GM18517 (cell line): ENCODE measurements around the gene PRSS57.
A peak's percentile ranks its signal among the peaks of the same experiment; 100 is the strongest.
"Not testable (repeated sequence)": the region's sequence is repeated elsewhere in the genome, so short reads cannot be mapped to it uniquely, and the experiment has no call there.

ENCODE experiments used
- ATAC-seq: cut with Tn5 transposase; IDR thresholded peaks from one replicate; pipeline ENCODE4 v1.9.1; 2021; ENCODE audit warnings: mild to moderate bottlenecking, moderate library complexity; ENCODE audit not compliant: unreplicated experiment

Gene PRSS57

DNA sequence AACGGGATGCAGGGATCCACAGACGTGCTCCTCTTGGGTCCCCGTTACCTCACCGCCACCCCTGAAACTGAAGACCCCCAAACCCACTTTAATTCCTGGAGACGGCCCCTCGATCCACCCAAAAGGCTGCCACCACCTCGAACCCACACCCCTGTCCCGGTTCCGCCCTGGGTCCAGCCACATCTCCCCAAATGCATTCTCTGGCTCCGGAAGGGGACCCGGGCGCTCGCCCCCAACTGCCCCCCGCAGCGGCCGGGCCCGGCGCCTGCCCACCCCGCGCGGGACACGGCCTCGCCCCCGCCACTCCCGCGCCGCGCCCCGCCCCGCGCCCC lies 19.3 kb downstream of the PRSS57 start:
- ATAC-seq: no peak

GRCh38 chr19:674282-675151 lies 20.7 kb downstream of the PRSS57 start:
- ATAC-seq: no peak

DNA sequence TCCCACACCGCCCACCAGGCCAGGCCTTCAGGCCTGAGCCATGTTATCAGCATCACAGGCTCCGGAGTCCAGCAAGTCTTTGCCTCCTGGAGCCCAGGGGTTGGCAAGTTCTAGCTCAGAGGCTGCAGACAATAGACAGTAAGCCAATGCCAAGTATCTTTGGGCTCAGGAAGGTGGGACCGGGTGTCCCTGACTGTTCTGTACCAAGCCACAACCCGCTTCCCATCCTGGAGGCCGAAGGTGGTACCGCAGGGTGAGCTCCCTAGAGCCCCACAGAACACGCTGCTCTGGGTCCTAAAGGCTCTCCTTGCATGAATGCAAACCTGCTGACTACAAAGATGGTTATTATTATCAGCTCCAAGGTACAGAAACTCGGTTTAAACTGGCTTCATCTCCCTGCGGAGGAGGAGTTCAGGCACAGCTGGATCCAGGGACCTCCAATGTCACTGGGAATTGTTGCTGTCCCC lies 24.6 kb downstream of the PRSS57 start:
- ATAC-seq: no peak

DNA sequence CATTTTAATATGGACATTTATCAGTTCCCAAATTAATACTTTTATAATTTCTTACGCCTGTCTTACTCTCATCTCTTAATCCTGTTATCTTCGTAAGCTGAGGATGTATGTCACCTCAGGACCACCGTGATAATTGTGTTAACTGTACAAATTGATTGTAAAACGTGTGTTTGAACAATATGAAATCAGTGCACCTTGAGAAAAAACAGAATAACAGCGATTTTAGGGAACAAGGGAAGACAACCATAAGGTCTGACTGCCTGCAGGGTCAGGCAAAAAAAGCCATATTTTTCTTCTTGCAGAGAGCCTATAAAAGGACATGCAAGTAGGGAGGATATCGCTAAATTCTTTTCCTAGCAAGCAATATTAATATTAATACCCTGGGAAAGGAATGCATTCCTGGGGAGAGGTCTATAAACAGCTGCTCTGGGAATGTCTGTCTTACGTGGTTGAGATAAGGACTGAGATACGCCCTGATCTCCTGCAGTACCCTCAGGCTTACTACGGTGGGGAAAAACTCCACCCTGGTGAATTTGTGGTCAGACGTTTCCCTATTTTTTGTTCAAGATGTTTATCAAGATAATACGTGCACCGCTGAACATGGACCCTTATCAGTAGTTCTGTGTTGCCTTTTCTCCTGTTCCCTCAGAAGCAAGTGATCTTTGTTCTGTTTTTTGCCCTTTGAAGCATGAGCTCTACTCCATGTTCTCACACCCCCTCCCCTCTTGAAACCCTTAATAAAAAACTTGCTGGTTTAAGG lies 26.4 kb downstream of the PRSS57 start:
- ATAC-seq: not testable (repeated sequence)

DNA sequence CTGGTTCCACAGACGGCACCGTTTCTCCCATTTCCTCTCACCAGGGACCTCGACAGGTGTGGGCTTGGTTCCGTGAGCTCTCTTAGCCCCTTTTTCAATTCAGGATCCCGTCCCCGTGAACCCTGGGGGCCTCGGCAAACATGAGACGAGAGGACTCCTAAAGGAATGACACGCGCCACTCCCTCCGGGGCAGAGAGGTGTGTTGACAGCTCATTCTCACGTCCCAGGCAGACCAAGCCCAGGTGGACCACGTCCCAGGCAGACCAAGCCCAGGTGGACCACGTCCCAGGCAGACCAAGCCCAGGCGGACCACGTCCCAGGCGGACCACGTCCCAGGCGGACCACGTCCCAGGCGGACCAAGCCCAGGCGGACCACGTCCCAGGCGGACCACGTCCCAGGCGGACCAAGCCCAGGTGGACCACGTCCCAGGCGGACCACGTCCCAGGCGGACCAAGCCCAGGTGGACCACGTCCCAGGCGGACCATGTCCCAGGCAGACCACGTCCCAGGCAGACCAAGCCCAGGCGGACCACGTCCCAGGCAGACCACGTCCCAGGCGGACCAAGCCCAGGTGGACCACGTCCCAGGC lies 28.2 kb downstream of the PRSS57 start:
- ATAC-seq: not testable (repeated sequence)

- no peak for ATAC-seq
Observed at GRCh38 chr19:664913-665443, 30.3 kb downstream of the PRSS57 start.

- ATAC-seq: no peak
Observed at GRCh38 chr19:663682-664117, 31.6 kb downstream of the PRSS57 start.

- peak; percentile 48 for ATAC-seq
Observed at GRCh38 chr19:662962-663681, 32.1 kb downstream of the PRSS57 start, which contains the start of gene RNF126. TSS of gene RNF126 (minus strand) at chr19:663214. CDS start at chr19:663121, 93 bp downstream.

DNA sequence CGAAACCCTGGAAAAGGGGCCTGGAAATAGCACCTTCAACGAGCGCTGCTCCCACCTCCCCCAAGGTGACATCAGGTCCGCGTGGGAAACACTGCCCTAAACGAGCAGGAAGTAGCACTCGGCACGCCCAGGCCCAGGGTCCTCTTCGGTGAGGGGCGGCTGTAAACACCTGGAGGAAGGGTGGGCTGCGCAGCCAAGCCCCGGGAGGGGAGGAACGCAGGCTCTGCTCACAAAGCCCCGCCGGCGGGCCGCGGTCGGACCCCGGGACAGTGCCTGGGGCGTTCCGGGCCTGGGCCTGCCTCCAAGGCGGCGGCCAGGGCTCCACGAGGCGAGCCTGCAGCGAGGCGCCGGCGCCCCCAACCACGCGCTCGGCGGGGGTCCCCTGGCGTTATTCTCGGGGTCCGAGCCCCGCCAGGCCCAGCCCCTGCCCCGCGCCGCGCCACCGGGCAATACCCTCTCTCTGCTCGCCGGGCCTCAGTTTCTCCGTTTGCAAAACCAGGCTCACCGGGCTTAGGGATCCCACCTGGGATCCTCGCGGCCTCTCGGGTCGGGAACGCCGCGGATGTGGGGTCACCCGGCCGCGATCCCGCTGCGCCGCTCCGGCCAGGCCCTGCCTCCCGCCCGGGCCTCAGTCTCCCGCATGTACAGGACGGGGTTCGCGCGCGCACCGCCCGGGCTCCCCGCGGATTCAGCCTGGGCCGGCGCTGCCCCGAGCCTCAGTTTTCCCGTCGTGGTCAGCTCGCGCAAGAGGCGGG lies 32.9 kb downstream of the PRSS57 start:
- ATAC-seq: peak; percentile 8

DNA sequence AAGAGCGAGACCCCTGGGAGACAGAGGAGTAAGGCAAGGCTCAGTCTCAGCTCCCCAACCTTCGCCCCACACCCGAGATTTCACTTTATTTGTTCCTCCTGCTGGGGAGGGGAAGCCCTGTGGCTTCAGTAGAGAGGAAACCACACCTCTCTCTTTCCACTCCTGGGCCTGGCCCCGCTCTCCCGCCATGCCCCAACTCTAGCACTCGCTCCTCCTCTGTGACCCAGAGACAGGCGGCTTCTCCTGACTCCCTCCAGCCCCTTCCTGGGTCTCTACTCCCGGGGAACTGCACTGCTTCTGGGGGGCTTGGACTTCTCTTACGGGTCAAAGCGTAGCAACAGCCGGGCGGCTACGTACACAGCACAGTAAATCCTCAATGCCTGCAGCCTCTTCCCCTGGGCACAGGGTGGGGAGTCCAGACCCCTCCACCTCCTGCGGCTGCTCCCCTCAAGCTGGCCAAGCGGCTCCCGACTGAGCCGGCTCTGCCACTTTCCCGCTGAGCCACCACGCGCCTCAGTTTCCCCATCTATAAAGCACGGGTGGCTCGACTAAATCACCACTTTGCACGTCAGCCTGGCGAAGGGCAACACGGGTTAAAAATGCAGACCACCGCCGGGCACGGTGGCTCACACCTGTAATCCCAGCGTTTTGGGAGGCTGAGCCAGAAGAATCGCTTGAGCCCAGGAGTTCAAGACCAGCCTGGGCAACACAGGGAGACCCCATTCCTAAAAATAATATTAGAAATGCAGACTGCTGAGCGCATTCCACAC lies 33.6 kb downstream of the PRSS57 start:
- ATAC-seq: no peak

DNA sequence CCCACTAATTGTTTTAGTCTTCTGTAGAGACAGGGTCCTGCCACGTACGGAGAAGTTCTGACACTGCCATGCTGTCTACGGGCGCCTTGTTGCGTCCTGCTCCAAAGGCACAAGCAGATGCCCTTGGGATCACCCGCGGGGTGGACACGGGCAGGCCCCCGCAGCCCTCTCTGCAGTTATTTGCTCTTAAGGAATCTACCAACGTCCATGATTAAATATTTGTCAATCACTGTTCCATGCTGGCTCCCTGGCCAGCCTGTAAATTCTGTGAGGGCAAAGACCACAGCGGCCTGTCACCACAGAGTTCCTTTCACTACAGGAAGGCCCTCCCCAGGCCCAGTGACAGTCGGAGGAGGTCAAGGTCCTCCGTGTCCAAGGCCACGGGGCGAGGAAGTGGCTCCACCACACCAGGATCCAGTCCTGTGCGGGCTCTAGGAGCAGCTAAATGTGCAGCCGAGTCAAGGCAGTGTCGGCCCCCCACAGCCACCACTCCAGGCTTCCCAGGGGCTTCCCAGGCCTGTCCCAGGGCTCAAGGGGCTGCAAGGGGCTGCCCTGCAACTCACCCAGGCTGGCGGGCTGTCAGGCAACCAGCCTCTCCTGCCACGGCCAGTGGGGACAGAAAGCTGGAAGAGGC lies 34.3 kb downstream of the PRSS57 start:
- ATAC-seq: no peak

DNA sequence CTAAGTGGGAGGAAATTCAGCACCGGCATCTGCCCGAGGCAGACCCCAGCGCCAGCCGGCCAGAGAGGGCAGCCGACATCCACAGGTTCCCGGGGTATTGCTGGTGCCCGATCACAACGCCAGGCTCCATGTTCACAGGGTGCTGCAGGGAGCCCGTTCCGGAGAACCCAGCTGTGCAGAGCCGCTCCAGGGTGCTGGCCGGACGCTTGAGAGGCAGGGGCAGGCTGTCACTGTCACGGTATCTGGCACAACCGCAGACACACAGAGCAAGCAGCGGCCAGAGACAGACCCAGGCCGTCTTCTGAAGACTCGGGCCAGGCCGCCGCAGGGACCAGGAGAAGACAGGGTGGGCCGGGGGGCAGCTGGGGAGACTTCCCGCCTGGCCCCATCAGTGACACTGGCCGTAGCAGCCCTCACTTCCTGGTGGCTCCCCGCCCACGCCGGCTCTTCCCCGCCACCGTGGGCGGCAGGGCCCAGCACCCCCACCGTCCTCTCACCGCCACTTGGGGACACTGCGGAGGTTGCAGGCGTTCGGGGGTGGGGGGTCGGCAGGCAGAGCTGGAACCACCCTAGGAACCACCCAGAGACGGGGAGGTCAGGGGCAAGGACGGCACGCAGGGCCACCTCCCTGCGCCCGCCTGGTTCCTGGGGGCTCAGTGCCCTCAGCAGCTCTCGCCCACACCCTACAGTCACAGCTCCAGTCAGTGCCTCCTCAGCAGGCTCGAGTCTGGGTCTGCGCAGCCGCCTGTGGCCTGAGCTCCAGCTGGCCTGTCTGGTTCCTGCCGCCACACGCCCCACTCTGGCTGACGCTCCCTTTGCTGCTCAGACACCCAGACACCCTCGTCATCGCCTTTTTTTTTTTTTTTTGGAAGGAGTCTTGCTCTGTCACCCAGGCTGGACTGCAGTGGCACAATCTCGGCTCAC lies 36.1 kb downstream of the PRSS57 start:
- no peak for ATAC-seq

DNA sequence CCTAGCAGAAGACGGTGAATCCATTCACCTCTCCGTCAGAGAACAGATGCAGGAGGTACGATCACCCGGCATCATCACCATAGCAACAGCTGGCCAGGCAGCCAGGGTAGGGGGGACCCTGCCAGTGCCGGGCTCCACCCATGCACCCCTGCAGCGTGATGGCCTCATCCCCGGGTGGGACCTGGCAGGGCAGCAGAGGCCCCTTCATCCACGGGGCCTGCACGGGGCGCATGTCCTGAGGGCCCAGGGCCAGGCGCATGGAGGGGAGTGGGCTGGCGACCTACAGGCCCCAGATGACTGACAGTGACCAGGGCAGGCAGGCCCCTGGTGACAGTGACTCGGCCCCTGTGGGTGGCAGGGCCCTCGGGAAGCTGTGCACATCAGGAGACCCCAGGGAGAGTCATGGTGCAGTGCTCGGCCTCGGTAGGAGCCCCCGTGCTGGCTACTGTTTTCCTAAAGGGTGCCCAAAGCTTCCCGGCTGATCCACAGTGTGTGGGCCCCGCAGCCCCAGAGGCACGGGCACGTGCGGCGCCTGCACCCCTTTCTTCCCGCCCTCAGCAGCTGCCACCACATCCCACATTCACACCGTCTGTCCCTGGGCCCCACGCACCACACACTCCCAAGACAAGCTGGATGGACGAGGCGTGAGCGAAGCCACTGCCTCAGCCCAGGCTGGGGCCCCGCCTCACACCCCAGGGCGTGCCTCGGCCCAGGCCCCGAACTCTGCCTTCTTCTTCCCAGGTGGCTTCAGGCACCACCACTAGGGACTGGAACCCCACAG lies 37.0 kb downstream of the PRSS57 start:
- ATAC-seq: no peak

DNA sequence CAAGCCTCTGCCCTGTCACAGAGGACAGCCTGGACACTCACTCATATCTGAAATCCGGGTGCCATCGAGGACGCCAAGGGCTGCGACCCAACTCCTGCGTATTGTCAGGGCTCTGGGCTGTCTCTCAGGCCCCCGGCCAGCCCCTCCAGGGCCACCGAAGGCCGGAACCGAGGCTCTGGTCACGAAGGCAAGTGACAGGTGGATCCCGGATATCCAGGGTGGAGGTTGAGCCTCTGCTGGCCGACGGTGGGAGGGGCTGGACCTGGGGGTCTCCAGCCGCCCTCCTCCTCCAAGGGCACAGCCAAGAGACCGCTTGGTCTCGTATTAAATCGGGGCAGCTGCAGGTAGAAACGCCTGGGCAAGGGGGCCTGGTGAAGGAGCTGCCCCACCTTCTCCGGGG lies 37.6 kb downstream of the PRSS57 start:
- ATAC-seq: no peak

DNA sequence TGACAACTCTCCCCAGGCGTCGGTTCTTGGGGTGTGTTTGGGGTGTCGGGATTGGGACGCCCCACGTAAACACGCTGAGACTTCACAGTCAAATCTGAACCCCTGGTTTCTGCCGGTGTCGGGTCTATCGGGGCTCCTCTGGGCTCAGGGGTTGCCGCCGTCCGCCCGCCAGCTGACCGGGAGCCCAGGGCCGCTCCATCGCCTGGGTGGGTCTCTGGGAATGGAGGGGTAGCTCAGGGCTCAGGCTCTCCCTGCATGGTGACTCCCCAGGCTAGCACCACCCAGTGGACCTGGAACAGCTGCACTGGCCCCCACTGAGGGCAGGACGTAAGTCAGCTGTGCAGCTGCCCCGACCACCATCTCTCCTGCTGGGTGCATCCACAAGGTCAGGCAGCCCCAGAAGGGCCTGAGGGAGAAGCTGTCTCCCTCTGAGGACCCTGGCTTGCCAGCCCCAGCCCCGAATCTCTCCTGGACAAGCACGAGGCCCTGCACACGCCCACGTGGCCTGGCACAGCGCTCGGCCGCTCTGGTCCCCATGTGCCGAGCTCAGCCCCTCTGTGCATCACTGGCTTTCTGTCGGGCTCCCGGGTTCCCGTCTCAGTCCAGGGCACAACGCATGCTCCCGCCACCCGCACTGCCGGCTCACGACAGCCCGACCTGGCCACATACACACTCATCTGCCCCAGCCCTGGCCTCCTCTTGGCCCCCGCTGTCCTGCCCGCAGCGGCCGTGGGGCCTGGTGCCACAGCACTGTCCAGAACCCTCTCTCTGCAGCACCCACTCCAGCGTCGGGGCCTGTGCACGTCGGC lies 38.3 kb downstream of the PRSS57 start:
- ATAC-seq: no peak

DNA sequence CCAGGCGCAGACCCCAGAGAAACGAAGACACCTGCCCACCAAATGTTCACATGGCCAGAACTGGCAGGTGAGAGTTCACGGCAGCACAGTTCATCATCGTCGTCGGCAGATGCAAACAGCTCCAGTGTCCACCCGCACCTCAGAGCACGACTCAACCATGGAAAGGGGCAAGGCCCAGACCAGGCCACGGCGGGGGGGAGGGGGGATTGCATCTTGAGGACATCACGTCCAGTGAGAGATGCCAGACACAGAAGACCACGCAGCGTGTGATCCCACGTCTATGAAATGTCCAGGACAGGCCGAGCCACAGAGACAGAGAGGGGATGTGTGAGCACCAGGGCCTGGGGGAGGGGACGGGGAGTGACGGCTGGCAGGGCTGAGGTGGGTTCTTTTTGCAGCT lies 39.6 kb downstream of the PRSS57 start:
- no peak for ATAC-seq
